Neuron (in vitro differentiated cells): ENCODE data around the gene PCDHGC5.

Source experiments
- H2AFZ ChIP-seq: one replicate; pipeline ENCODE4 v1.6.1; 2013; ENCODE audit warnings: low read depth, mild to moderate bottlenecking, inconsistent platforms, low read length, moderate library complexity
- H3K27me3 ChIP-seq: one replicate; pipeline ENCODE4 v1.6.1; 2013; ENCODE audit warnings: low read length; ENCODE audit not compliant: insufficient read depth
- H3K36me3 ChIP-seq: one replicate; pipeline ENCODE4 v1.6.1; 2013; ENCODE audit warnings: low read length; ENCODE audit not compliant: insufficient read depth
- H3K4me1 ChIP-seq: one replicate; pipeline ENCODE4 v1.6.1; 2013; ENCODE audit warnings: low read length; ENCODE audit not compliant: insufficient read depth
- H3K4me3 ChIP-seq: 2 replicates; pipeline ENCODE4 v1.5.1; 2013; ENCODE audit warnings: mild to moderate bottlenecking, low read length, moderate library complexity
- H3K9me3 ChIP-seq: one replicate; pipeline ENCODE4 v1.6.1; 2013; ENCODE audit warnings: low read length

PCDHGC5 gene

DNA sequence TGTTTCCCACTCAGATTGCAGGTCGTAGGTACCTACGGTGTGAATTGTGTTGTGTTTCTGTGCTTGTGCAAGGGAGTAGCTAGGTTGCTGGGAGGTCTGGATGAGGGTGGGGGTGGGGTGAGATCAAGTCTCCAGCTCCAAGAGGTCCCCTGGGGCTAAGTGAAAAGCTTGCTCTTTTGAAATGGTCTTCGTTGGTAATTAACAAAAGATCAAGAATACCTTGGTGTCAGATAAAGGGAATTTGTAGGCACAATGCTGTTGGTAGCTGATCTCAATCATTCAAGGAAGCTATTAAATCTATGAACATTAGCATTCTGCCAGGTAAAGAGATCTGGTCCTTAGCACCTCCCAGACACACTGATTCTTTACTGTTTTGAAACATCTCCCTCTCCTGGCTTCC is 5.0 kb upstream of the PCDHGC5 start:
- peaks cover 36% of the 10 kb centered on the region for H3K9me3 ChIP-seq
- no peak overlapping the region for H2AFZ ChIP-seq
- H3K4me1 ChIP-seq, result no peaks in the 10 kb centered on the region
- peaks cover 15% of the 10 kb centered on the region for H3K36me3 ChIP-seq
- no peaks in the 10 kb centered on the region for H3K27me3 ChIP-seq
- peak overlapping the region; percentile 18 for H3K4me3 ChIP-seq

DNA sequence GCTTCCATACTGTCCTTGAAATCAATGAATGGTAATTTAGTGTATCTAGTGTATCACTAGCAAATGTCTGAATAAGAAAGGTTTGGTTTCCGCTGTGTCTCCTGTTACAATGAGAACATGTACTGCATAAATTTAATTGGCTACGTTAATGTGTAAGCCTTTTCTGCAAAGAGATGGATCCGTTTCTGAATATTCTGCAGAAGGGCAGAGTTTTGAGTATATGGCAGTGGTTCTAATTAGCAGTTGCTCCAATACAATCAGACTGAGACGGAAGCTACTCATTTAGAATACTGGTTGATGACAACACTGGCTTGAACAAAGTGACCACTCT is 4.6 kb upstream of the PCDHGC5 start:
- Histone ChIP-seq H3K9me3 (peaks cover 36% of the 10 kb centered on the region), H3K4me1 (no peaks in the 10 kb centered on the region), H3K36me3 (peaks cover 15% of the 10 kb centered on the region), H3K4me3 (peak overlapping the region; percentile 18), H2AFZ (no peak overlapping the region), H3K27me3 (no peaks in the 10 kb centered on the region)

DNA sequence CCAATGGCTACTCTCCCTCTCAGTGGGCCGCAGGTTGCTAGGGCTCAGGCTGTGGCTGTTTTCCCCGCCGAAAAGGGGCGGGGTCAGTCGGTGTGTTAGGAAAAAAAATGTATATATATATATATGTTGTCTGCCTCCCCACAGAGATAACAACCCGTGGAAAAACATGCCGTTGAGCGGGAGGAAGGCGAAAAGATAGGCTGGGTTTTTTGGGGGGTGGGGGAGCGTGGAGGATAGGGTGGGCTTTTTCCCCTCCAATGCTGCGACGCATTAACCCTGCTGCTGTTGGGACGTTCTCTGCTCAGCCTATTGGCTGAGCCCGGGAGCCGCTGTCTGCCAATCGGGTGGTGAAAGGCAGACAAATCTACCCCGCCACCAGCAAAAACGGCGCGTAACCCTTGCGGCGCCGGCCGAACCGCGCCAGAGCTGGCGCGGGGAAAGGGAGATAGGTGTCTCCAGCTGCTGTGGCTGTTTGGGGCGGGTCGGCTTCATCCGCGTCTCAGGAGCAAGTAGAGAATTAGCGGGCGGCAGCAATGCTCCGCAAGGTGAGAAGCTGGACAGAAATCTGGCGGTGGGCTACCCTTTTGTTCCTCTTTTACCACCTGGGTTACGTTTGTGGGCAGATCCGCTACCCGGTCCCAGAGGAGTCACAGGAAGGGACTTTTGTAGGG is 4.1 kb upstream of the PCDHGC5 start, which contains the start of gene PCDHGC4:
PCDHGC4 (plus strand) TSS at position 390 of the 671 bp plus-strand sequence; CDS start at position 534, 144 bp downstream.
- Histone ChIP-seq H3K4me1 (no peaks in the 10 kb centered on the region), H3K9me3 (peaks cover 37% of the 10 kb centered on the region), H3K4me3 (peak within 1 kb of the TSS; percentile 18), H3K27me3 (no peaks in the 10 kb centered on the region), H2AFZ (no peak within 1 kb of the TSS), H3K36me3 (peaks cover 16% of the 10 kb centered on the region)

DNA sequence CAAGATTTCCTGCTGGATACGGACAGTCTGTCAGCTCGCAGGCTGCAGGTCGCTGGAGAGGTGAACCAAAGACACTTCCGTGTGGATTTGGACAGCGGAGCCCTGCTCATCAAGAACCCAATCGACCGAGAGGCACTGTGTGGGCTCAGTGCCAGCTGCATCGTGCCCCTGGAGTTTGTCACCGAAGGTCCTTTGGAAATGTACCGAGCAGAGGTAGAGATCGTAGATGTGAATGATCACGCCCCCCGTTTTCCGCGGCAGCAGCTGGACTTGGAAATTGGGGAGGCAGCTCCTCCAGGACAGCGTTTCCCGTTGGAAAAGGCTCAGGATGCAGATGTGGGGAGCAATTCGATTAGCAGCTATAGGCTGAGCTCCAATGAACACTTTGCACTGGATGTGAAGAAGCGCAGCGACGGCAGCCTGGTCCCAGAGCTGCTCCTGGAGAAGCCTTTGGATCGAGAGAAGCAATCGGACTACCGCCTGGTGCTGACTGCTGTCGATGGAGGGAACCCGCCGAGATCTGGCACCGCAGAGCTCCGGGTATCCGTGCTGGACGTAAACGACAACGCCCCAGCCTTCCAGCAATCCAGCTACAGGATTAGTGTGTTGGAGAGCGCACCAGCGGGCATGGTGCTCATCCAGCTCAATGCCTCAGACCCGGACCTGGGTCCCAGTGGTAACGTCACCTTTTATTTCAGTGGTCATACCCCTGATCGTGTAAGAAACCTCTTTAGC is 3.4 kb upstream of the PCDHGC5 start:
- Histone ChIP-seq H3K4me3 (no peak overlapping the region), H3K27me3 (no peaks in the 10 kb centered on the region), H2AFZ (no peak overlapping the region), H3K36me3 (peaks cover 23% of the 10 kb centered on the region), H3K9me3 (peaks cover 41% of the 10 kb centered on the region), H3K4me1 (no peaks in the 10 kb centered on the region)

DNA sequence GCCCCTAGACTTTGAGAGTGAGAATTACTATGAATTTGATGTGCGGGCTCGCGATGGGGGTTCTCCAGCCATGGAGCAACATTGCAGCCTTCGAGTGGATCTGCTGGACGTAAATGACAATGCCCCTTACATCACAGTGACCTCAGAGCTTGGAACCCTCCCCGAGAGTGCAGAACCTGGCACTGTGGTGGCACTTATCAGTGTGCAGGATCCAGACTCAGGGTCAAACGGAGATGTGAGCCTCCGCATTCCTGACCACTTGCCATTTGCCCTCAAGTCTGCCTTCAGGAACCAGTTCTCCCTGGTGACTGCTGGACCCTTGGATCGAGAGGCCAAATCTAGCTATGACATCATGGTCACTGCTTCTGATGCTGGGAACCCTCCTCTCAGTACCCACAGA is 2.8 kb upstream of the PCDHGC5 start:
- Histone ChIP-seq H3K36me3 (peaks cover 28% of the 10 kb centered on the region), H3K27me3 (no peaks in the 10 kb centered on the region), H3K9me3 (peaks cover 47% of the 10 kb centered on the region), H3K4me1 (no peaks in the 10 kb centered on the region), H3K4me3 (no peak overlapping the region), H2AFZ (no peak overlapping the region)

DNA sequence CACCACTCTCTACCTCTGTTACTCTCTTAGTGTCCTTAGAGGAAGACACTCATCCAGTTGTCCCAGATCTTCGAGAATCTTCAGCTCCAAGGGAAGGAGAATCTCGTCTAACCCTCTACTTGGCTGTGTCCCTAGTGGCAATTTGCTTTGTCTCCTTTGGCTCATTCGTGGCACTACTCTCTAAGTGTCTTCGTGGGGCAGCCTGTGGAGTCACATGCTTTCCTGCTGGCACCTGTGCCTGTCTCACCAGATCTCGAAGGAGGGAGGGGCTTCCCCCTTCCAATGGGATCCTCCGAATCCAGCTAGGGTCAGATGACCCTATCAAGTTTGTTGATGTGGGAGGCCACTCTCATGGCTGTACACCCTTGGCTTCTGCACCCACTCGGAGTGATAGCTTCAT is 1.8 kb upstream of the PCDHGC5 start:
- no peaks in the 10 kb centered on the region for H3K27me3 ChIP-seq
- H3K36me3 ChIP-seq, result peaks cover 32% of the 10 kb centered on the region
- no peak overlapping the region for H2AFZ ChIP-seq
- no peak overlapping the region for H3K4me3 ChIP-seq
- no peaks in the 10 kb centered on the region for H3K4me1 ChIP-seq
- H3K9me3 ChIP-seq, result peaks cover 54% of the 10 kb centered on the region

DNA sequence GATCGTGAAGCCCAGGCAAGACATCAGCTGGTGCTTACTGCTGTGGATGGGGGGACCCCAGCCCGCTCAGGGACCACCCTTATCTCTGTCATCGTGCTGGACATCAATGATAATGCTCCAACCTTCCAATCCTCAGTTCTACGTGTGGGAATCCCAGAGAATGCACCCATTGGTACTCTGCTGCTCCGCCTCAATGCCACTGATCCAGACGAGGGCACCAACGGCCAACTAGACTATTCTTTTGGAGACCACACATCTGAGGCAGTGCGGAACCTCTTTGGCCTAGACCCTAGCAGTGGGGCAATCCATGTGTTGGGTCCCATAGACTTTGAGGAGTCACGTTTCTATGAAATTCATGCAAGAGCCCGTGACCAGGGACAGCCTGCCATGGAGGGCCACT is 960 bp downstream of the PCDHGC5 start:
- Histone ChIP-seq H3K27me3 (no peaks in the 10 kb centered on the region), H3K36me3 (peaks cover 32% of the 10 kb centered on the region), H3K4me1 (peaks cover 10% of the 10 kb centered on the region), H3K9me3 (peaks cover 54% of the 10 kb centered on the region), H3K4me3 (no peak overlapping the region), H2AFZ (no peak overlapping the region)

DNA sequence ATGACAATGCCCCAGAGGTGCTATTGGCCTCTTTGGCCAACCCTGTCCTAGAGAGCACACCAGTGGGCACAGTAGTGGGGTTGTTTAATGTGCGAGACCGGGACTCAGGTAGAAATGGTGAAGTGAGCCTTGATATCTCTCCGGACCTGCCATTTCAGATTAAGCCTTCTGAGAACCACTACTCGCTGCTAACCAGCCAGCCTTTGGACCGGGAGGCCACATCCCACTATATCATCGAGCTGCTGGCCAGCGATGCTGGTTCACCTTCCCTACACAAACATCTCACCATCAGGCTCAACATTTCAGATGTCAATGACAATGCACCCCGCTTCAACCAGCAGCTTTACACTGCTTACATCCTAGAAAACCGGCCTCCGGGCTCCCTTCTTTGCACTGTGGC is 1.4 kb downstream of the PCDHGC5 start:
- peaks cover 13% of the 10 kb centered on the region for H3K4me1 ChIP-seq
- no peak overlapping the region for H3K4me3 ChIP-seq
- peaks cover 51% of the 10 kb centered on the region for H3K9me3 ChIP-seq
- no peak overlapping the region for H2AFZ ChIP-seq
- peaks cover 27% of the 10 kb centered on the region for H3K36me3 ChIP-seq
- H3K27me3 ChIP-seq, result no peaks in the 10 kb centered on the region

DNA sequence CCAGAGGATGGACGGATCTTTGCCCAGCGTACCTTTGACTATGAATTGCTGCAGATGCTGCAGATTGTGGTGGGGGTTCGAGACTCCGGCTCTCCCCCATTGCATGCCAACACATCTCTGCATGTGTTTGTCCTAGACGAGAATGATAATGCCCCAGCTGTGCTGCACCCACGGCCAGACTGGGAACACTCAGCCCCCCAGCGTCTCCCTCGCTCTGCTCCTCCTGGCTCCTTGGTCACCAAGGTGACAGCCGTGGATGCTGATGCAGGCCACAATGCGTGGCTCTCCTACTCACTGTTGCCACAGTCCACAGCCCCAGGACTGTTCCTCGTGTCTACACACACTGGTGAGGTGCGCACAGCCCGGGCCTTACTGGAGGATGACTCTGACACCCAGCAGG is 1.9 kb downstream of the PCDHGC5 start:
- Histone ChIP-seq H3K27me3 (no peaks in the 10 kb centered on the region), H3K4me3 (no peak overlapping the region), H3K9me3 (peaks cover 46% of the 10 kb centered on the region), H3K4me1 (peaks cover 13% of the 10 kb centered on the region), H2AFZ (no peak overlapping the region), H3K36me3 (peaks cover 25% of the 10 kb centered on the region)

DNA sequence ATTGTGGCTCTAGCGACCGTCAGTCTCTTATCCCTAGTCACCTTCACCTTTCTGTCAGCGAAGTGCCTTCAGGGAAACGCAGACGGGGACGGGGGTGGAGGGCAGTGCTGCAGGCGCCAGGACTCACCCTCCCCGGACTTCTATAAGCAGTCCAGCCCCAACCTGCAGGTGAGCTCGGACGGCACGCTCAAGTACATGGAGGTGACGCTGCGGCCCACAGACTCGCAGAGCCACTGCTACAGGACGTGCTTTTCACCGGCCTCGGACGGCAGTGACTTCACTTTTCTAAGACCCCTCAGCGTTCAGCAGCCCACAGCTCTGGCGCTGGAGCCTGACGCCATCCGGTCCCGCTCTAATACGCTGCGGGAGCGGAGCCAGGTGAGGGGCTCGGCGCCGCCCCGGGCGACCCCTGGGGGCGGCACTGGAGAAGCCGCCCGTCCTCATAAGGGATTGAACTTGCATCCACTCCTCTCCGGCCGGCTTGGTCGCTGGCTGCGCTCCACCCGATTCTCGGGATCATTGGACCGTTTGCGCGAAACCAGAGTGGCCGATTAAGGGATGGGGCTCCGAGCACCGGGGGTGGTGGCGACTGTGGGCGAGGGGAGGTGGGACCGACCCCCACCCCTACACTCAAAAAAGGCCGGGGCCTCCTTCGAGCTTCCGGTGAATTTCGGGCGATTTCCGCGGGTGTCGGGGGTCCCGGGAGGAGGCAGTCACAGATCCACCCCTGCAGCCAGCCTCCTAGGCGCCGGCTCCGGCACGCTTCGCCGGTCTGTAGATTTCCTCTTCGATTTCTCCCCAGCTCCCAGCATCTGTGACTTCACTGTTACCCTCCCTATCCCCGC is 2.7 kb downstream of the PCDHGC5 start:
- Histone ChIP-seq H3K9me3 (peaks cover 39% of the 10 kb centered on the region), H3K27me3 (no peaks in the 10 kb centered on the region), H2AFZ (no peak overlapping the region), H3K4me3 (no peak overlapping the region), H3K4me1 (peaks cover 13% of the 10 kb centered on the region), H3K36me3 (peaks cover 21% of the 10 kb centered on the region)

DNA sequence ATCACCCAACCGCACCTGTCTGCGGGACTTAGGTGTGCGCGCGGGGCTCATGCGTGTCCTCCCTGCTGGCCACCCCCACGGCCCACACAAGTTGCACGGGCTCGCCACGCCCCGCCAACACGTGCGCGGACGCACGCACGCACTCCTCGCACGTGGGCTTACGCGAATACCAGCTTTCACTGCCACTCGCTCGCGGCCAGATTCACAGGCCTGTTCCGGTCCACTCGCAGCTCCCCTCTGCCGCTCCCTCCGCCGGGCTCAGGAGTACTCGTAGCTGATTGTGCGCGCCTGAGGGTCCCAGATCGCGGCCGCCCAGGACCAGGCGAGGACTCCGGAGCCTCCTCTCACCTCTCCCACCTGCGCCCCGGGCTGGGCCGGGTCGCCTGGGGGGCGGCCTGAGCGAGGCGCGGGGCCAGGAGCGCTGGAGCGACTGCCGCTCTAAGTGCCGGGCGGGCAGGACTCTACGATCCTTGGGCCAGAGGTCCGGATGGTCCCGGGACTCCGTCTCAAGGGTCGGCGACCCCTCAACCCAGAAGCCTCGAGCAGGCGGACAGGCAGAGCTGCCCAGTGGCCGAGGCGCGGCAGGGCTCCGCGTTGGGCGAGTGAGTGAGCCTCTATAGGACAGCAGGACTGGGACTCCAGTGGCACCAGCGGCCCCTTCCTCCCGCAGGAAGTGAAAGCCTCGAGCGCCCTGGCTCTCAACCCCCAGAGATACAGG is 3.4 kb downstream of the PCDHGC5 start:
- H3K4me3 ChIP-seq, result no peak overlapping the region

DNA sequence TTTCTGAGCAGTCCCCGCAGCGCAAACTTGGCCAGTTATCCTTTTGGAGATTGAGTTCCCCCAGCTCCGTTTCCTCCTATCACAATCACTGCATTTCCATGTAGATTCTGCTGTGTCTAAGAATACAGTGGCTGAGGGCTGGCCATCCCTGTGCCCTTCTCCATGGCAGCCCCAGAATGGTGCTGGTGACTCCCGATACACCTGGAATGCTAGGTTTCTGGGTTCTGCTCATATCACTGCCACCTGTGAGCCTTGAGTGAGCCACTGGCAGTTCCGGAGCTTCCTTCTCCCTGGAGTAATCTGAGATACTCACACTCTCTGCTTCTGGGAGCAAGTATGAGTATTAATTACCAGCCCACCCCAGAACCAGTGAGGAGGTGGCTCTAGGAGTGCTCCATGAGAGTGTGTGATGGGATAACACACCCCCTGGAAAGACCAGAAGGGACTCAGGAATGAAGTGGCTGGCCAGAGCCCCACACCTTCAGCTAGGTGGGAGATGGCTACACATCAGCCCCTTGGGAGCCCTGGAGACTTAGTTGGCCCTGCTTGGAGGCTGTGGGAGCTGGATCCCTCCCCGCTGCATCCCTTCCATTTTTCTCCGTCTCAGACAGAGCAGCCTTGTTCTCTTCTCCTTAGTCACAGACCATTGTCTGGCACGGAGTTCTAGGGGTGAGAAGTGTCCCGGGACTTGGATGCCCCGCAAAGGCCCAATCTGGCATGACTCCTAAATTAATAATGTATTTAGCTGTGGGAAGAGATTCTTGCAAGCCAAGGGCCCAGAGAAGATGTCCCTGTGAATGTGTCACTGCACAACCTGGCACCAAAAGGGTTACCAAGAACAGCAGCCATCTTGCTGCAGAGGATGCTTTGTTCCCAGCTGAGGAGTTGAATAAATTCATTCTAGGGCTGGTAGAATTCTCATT is 4.9 kb downstream of the PCDHGC5 start:
- no peak overlapping the region for H3K4me3 ChIP-seq
- peaks cover 23% of the 10 kb centered on the region for H3K36me3 ChIP-seq
- no peaks in the 10 kb centered on the region for H3K27me3 ChIP-seq
- peaks cover 23% of the 10 kb centered on the region for H3K9me3 ChIP-seq
- no peak overlapping the region for H2AFZ ChIP-seq
- H3K4me1 ChIP-seq, result peaks cover 13% of the 10 kb centered on the region

More for the DNA sequence above, 3.4 kb downstream of the PCDHGC5 start:
- Histone ChIP-seq H3K4me1 (peaks cover 13% of the 10 kb centered on the region), H3K36me3 (peaks cover 20% of the 10 kb centered on the region), H3K27me3 (no peaks in the 10 kb centered on the region), H3K9me3 (peaks cover 31% of the 10 kb centered on the region), H2AFZ (no peak overlapping the region)
